Lung (tissue), 12 donors: ENCODE data around the gene EPHA1. TPM values are rescaled to one million over a fixed set of nuclear protein-coding genes. Genes with fewer than 3 reads are reported as not detected.

Experiments
- ATAC-seq: fragments of 200-7000 bp; cut with Tn5 transposase; one replicate; pipeline ENCODE4 v1.9.1; 2020; ENCODE audit warnings: moderate number of reproducible peaks; ENCODE audit not compliant: insufficient read depth, low FRiP score
- DNase-seq, 3 donors: peaks; one replicate each; pipeline ENCODE4 v3.0.0-alpha.2; 2013 to 2017
- H3K27ac ChIP-seq, 2 donors: one replicate each; pipeline ENCODE4 v1.5.1; 2013; ENCODE audit warnings: mild to moderate bottlenecking in 2 of 2, moderate library complexity in 2 of 2, control low read depth in 1 of 2, inconsistent platforms in 1 of 2, low read depth in 1 of 2, low read length in 1 of 2
- H3K27me3 ChIP-seq, 3 donors: one replicate each; pipeline ENCODE4 v1.5.1; 2013; ENCODE audit warnings: low read length in 2 of 3; ENCODE audit not compliant: control insufficient read depth in 3 of 3, insufficient read depth in 3 of 3
- H3K36me3 ChIP-seq, 4 donors: one replicate each; pipeline ENCODE4 v1.5.1; 2013; ENCODE audit warnings: low read length in 4 of 4, mild to moderate bottlenecking in 1 of 4, moderate library complexity in 1 of 4; ENCODE audit not compliant: control insufficient read depth in 4 of 4, insufficient read depth in 4 of 4
- H3K4me1 ChIP-seq, 5 donors: one replicate each; pipeline ENCODE4 v1.5.1; 2013; ENCODE audit warnings: low read length in 5 of 5, mild to moderate bottlenecking in 2 of 5, moderate library complexity in 1 of 5; ENCODE audit not compliant: control insufficient read depth in 5 of 5, insufficient read depth in 5 of 5
- H3K4me3 ChIP-seq: one replicate; pipeline ENCODE4 v1.5.1; 2013; ENCODE audit warnings: mild to moderate bottlenecking, control low read depth, moderate library complexity
- H3K9ac ChIP-seq, 2 donors: one replicate each; pipeline ENCODE4 v1.5.1; 2013; ENCODE audit warnings: low read length in 2 of 2, control low read depth in 1 of 2; ENCODE audit not compliant: insufficient read depth in 1 of 2
- H3K9me3 ChIP-seq, 4 donors: one replicate each; pipeline ENCODE4 v1.5.1; 2013; ENCODE audit warnings: low read length in 3 of 4, mild to moderate bottlenecking in 1 of 4, moderate library complexity in 1 of 4; ENCODE audit not compliant: control insufficient read depth in 4 of 4, insufficient read depth in 3 of 4
- WGBS, 2 donors: extraction: QIAGEN DNeasy Blood & Tissue Kit; methylation state at CpG; one replicate each; pipeline ENCODE4 v1.1.7; 2013; 5-methylcytosine and 5-hydroxymethylcytosine counted together
- polyA plus RNA-seq, 2 donors: library from polyadenylated mRNA; stranded (reverse); fragments of 200-250 nt; gene quantifications; one replicate each; pipeline ENCODE4 v1.2.1, GENCODE V29; 2013
- total RNA-seq, 2 donors: library from RNA; depleted of rRNA in 1 of 2; stranded (reverse); fragments of >200 nt in 1 of 2; gene quantifications; one replicate each; pipeline ENCODE4 v1.2.1, GENCODE V29; 2014 to 2021
- TF ChIP-seq, protein P1 (sequence below): IDR thresholded peaks from 2 replicates; pipeline ENCODE4 v1.5.1; 2012; ENCODE audit warnings: mild to moderate bottlenecking; ENCODE audit errors: control extremely low read depth, extremely low read depth
- donor health status: control.
- donor health status: control.
- donor health status: Bipolar disorder and iron deficiency.
- donor health status: healthy.
- donor health status: DM: yes; HTN: yes; CAD: no.

The EPHA1 gene
- total and polyA plus RNA-seq, 4 donors: 4.2 to 13.3 (median 5.9) TPM

DNA sequence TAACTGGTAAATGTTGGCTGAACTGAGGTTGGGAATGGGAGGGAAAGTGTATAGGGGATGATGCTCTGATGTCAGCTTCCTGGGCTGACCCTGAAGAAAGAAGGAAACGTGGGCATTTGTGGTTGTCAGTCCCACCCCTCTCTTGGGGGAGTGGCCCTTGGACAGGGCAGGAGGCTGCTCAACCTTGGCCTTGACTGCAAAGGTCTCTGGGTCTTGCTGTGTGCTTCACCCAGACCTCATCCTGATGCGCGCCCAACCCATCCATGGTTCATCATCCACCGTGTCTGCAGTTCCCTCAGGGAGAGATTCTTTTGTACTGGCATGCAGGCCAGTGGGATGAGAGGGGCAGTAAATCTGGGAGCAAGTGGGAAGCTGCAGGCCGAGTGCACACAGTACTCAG lies 32.3 kb downstream of the EPHA1 start:
- H3K4me3 ChIP-seq: no peak overlapping the region
- H3K9ac ChIP-seq: no peak overlapping the region
- H3K36me3 ChIP-seq: peaks cover 0 to 2% (median 0%) of the 10 kb centered on the region in 4 donors
- peaks cover 0 to 17% (median 8%) of the 10 kb centered on the region in 5 donors for H3K4me1 ChIP-seq
- no peaks in the 10 kb centered on the region for H3K9me3 ChIP-seq
- no peaks in the 10 kb centered on the region for H3K27me3 ChIP-seq
- TF ChIP-seq, protein P1, sequence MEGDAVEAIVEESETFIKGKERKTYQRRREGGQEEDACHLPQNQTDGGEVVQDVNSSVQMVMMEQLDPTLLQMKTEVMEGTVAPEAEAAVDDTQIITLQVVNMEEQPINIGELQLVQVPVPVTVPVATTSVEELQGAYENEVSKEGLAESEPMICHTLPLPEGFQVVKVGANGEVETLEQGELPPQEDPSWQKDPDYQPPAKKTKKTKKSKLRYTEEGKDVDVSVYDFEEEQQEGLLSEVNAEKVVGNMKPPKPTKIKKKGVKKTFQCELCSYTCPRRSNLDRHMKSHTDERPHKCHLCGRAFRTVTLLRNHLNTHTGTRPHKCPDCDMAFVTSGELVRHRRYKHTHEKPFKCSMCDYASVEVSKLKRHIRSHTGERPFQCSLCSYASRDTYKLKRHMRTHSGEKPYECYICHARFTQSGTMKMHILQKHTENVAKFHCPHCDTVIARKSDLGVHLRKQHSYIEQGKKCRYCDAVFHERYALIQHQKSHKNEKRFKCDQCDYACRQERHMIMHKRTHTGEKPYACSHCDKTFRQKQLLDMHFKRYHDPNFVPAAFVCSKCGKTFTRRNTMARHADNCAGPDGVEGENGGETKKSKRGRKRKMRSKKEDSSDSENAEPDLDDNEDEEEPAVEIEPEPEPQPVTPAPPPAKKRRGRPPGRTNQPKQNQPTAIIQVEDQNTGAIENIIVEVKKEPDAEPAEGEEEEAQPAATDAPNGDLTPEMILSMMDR: no peak
- DNase-seq: no peak
- H3K27ac ChIP-seq: peak overlapping the region in 1 of 2 donors; percentile 46
- no peak for ATAC-seq
- 69% methylated on average over 5 of the region's 5 CpGs for WGBS, 2 donors

DNA sequence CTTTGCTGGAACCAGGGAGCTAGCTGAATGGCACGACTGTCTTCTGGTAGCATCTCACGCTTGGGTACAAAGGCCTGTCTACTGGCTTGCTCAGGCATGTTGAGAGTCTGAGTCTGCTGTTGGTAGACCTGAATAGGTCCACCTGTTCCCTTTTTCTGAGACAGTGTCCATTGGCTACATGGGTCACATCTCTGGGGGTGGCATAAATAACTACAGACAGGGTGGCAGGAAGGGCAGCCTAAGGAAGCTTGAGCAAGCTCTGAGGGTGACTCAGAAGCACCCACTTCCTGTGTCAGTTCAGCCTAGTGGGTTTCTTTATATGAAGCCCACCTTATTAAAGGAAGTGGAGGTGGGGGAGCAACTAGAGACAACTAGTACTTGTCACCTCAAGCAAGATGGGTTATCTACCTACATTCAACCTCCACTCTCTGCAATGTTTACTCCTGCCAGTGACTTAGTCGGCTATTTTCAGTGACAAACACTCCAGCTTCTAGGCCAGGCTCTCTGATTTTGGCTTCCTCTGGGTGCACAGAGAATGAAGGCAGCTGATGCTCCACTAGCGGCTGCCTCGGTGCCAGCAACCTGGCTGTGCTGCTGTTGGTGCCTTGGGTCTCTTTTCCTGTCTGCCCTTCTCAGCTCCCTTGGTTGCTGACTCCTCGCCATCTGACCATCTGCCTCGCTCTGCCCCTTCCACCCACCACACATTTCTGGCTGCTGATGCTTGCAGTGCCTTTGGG lies 33.2 kb downstream of the EPHA1 start:
- ATAC-seq: no peak
- H3K4me1 ChIP-seq: peaks cover 0 to 17% (median 8%) of the 10 kb centered on the region in 5 donors

DNA sequence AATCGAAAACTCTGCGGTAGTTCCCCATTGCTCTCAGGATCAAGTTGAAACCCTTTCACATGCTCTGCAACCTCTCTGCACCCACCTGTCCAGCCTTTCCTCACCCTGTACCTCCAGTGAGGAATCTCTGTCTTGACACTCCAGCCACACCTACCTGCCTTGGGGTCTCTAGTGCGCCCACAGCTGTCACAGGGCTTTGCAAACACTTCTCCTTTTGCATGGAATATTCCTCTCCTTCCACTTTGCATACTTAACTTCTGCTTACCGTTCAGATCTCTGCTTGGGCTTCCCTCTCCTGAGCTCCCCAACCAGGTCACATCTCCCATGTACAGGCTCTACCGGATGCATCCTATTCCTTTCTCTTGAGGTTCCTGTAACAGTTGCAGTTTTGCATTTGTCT lies 34.1 kb downstream of the EPHA1 start:
- TF ChIP-seq, protein P1: no peak
- Histone ChIP-seq H3K27me3 (no peaks in the 10 kb centered on the region), H3K9ac (no peak overlapping the region), H3K36me3 (peaks cover 0 to 2% (median 0%) of the 10 kb centered on the region in 4 donors), H3K4me1 (peaks cover 0 to 11% (median 6%) of the 10 kb centered on the region in 5 donors), H3K4me3 (no peak overlapping the region), H3K9me3 (no peaks in the 10 kb centered on the region), H3K27ac (no peak overlapping the region)
- ATAC-seq (no peak), DNase-seq (no peak)
- WGBS, 2 donors: 52 to 62% methylated on average over 5 of the region's 5 CpGs

More for the DNA sequence above, 33.2 kb downstream of the EPHA1 start:
- no peak for DNase-seq
- Histone ChIP-seq H3K27ac (peak overlapping the region in 1 of 2 donors; percentile 68), H3K36me3 (peaks cover 0 to 2% (median 0%) of the 10 kb centered on the region in 4 donors), H3K27me3 (no peaks in the 10 kb centered on the region), H3K9me3 (no peaks in the 10 kb centered on the region), H3K9ac (no peak overlapping the region), H3K4me3 (no peak overlapping the region)
- 38 to 62% methylated on average over 7 of the region's 7 CpGs for WGBS, 2 donors
- TF ChIP-seq, protein P1: no peak
